HG02610 (cell line): ENCODE results near the gene BARX2.

Experiments
- ATAC-seq: cut with Tn5 transposase; IDR thresholded peaks from one replicate; pipeline ENCODE4 v1.9.1; 2021; ENCODE audit warnings: mild to moderate bottlenecking, moderate library complexity; ENCODE audit not compliant: unreplicated experiment

BARX2 gene

DNA sequence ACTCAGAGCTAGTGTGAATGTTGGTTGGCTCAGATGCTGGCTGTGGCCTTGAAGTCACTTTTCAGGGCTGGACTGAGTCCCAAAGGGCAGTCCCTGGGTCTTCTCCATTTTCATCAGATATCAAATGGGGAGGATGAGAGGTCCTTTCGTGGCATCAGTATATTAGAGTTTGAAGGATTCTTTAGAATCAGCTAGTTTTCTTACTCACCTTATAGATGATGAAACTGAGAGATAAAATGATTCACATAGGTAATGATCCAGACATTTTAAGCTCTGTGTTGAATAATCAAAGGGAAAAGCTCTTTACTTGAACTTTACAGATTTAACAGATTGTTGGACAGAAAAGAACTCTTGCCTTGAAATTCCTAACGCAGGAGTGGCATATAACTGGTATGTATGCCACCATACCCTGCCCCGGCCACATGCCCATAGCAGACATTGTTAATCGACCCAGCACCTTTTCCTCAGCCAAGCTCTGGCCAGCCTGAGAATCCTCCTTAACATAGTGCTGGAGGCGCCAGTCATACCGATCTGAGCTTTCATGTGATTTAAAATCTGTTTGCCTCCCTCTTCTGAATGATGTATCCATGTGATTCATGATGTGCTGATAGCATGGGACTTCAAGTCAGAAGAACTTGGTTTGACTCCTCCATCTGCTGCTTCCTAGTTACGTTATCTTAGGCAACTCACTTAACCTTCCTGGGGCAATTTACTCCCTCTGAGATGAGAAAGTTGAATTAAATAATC is 60.0 kb downstream of the BARX2 start:
- ATAC-seq: no peak

DNA sequence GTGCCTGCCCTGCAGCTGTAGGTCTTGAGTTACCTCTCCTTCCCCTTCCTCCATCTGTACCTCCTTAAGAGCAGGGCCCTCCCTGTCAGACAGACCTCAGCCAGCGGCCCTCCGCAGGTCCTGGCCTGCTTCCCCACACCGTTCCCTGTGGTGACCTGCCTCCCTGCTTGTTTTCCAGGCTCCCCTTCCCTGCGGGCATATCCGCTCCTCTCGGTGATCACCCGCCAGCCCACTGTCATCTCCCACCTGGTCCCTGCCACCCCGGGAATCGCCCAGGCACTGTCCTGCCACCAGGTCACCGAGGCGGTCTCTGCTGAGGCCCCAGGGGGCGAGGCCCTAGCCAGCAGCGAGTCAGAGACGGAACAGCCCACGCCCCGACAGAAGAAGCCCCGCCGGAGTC is 60.9 kb downstream of the BARX2 start:
- no peak for ATAC-seq

DNA sequence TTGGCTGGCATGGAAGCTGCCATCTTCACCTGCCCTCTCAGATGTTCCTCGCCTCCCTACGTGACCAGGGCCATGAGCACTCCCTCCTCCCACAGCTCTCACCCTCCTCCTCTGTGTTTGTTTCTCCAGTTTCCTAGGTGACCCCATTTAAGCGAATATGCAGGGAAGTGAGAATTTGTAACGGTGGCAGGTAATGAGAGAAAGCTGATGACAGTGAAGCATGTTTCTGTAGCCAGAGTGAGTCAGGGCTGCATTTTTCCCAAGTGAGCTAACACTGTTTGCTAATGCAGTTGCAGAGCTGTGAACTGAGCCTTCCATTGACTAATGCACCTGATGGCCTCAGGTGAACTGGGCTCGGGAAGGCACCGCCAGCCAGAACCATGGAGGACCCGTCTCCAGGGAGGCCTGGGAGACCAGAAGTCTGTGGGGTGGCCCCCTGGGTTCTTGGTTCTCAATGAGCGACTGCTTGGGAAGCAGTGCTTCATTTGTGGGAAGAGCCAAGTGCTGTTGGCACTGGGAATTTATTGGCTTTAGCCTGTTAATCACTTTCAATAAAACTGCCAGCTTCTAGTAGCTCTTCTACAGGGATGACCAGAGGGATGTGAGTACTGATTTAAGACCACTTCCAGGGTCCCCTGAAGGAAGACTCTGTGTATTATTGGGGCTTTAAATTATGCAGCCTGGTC is 64.5 kb downstream of the BARX2 start:
- no peak for ATAC-seq

DNA sequence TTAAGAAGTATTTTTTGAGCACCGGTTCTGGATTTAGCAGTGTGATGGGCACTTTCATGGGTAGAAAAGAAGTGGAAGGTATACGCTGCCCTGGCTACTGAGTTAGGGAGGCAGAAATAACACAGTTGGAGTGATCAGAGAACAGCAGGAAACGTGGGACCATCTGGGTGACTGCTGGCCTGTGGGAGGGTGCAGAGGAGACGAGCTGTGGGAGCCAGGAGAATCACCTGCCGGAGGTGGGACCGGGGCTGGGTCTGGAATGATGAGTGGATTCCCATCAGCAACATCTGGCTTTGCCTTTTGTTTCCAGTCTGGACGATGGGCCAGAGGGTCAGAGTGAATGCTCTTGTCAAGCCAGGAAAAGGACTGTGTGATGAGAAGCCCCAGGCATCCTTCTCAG is 66.5 kb downstream of the BARX2 start:
- ATAC-seq: no peak

DNA sequence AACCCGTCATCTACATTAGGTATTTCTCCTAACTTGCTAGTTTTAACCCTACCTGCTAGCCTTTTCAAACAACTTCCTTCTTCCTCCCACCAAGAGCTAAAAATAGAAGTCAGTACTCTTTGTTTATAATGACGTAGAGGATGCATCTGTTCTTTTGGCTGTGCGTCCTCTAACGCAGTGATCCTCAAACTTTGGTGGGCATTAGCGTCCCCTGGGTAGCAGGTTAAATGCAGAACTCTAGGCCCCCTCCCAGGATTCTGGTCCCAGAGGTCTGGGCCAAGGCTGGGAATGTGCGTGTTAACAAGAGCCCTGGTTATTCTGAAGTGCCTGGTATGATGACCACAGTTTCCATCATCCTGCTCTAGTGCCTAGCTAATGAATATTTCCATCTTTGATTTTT is 67.6 kb downstream of the BARX2 start:
- ATAC-seq: no peak

DNA sequence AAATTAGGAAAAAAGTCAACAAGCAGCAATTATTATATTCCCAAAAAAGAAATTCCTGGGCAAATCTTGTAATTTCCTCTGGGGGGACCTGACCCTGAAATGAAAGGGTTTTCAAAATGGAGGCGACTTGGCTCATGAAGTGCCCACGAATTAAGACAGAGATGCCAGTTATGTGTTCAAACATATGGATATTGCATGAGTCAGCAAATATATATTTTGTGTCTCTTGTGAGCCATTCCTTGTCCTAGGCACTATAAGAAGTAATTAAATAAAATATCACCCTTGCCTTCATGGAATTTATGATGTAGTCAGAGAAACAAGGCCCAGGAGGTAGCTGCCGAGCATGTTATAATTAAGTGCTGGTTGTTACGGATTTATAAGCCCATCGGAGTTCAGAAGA is 68.6 kb downstream of the BARX2 start:
- ATAC-seq: no peak

DNA sequence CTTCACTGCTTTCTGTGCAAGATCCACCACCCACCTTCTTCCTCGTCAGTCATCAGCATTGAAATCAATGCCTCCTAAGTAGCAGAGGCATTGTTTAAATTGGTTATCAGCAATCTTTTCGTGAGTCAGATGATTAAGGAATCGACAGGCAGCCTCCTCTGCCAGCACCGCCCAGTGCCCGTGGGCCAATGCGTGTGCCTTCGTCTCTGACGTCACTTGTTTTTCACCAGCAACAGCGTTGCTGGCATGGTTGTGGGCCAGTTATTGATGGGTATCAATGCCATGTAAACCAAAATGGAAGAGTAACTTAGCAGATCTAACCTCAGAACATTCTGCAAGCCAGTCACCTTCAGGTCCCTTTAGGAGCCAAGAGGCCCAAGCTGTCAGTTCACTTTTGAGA is 69.6 kb downstream of the BARX2 start:
- no peak for ATAC-seq

DNA sequence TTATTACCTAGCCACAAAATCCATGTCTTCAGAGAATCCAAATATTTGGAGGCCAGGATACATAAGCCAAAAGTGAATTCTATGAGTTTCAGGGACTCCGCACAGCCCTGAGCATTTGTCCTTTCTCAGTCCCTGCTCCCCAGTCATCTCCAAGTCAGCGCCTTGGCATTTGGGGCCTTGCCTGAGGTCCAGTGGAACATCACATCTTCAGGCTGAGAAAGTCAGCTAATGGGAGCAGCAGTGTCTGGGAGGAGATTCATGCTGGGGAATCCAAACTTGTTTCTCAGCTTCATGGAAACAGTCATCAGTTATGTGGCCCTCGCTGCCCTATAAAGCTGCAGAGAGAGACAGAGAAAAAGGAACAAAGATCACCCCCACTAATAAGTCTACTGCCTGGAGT is 70.9 kb downstream of the BARX2 start:
- no peak for ATAC-seq

DNA sequence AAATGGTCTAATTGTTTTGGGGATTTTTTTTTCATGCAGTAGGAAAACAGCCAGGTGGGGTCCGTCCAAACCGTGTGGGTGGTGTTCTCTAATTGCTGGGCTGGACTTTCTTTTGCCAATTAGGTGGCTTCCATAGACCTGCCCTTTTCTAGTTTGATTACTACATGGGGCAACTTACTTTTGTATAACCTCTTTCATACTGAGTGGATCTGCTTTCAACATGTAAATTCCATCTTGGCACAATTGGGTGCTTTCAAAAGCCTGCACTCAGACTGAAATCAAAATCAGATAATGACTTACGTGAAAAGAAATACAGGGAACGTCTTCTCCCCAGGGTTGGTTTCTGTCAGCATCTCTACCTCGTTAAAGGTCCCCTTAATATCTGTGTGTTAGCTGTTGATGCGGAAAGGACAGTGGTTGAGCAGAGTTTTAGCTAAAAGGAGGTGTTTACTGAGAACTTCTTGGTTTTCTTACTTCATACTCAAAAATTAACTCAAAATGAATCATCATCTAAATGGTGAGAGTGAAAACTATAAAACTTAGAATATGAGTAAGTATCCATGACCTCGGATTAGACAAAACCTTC is 72.1 kb downstream of the BARX2 start:
- ATAC-seq: no peak

DNA sequence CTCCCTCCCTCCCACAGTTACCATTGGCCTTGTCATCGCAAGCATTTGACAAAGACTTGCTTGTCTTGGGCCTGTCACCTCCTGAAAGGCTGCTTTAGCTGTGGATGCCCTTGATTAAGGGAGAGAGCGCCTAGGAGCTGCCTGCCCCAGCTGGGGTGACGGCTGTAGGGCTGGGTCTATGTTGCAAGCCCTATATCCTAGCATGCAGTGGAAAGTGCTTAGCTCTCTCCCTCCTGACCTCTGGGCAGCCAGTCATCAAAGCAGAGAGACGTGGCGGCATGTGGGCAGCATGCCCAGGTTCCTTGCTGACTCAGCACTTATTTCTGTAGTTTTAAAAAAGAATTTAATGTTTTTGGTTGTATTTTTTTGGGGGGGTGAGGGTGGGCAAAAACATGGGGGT is 75.9 kb downstream of the BARX2 start:
- ATAC-seq: no peak

DNA sequence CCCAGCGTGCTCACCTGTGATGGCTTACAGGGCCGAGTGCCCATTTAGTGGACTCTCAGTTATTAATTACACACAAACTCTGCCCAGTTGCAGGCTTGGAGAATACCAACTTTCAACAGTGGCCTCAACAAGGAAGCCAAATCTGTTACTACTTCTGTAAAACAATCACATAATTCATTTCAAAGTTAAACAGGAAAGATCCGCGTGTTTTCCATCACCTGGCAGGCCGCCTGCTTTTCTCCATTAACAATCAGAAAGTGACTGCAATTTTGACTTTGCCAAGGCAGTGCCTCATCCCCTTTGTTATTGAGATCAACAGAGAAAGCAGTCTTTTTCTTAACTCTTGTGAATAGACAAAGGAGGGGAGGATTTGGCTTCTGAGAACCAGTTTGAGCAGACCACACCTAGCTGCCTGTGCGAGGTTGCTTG is 77.7 kb downstream of the BARX2 start:
- no peak for ATAC-seq

DNA sequence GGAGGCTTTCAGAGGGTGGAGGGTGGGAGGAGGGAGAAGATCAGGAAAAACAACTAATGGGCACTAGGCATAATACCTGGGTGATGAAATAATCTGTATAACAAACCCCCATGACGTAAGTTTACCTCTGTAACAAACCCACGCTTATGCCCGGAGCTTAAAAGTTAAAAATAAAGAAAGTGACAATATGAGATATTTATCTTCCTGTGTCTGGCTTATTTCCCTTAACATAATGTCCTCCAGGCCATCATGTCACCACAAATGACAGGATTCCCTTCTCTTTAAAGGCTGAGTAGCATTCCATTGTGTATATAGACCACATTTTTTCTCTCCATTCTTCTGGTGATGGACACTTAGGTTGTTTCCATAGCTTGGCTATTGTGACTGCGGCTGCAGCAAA is 79.5 kb downstream of the BARX2 start:
- ATAC-seq: no peak

DNA sequence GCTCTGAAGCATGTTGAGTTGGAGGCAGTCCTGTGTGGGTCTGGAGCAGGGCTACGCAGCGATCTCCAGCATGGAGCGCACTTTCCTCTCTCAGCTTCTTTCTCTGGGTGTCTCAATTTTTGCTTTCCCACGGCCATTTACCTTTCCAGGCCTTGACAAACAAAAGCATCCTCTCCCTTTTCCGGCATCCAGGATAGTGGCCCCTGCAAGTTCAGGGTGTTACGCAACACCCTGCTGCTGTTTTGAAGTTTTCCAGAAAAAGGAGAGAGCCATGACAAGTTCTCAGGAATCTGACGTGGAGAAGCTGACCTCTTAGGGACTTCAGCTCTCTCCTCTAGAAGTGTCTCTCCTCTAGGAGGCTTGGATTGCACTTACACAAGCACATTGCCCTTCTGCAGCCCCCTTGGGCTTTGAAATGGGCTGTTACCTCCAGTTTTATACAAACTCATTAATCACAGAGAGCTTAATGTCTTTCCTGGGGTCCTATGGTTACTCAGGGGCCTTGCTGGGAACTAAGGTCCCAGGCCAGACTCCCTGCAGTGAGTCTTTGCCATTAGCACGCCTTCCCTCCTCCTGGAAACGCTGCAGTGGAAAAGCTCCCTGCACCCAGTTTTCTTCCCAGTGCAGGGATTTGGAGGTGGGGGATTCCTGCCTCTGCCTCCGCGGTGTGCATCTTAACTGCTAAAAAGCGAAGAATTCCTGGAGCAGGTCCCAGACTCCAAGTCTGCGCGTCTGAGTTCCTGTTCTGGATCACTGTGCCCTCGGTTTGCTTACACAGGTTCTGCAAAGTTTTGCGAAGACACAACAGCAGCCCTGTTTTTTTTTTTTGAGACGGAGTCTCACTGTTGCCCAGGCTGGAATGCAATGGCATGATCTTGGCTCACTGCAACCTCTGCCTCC is 80.4 kb downstream of the BARX2 start:
- ATAC-seq: no peak

DNA sequence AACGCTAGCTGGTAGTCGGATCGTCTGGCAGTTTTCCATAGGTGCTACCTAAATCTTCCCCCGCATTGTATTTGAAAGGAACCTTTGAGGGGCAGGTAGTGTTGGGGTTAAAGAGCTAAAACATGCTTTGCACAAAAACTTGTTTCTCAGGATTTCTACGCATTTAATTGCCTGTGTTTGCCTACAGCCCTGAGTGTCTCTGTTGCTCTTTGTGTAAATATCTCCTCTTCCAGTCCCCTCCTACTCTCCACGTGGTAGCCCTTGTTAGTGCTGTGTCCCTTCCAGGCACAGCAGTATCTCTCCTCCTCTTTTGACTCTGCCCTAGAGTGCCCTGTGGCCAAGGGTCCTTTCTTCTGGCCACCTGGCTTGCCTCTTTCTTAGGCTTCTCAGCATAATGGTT is 81.7 kb downstream of the BARX2 start:
- no peak for ATAC-seq

DNA sequence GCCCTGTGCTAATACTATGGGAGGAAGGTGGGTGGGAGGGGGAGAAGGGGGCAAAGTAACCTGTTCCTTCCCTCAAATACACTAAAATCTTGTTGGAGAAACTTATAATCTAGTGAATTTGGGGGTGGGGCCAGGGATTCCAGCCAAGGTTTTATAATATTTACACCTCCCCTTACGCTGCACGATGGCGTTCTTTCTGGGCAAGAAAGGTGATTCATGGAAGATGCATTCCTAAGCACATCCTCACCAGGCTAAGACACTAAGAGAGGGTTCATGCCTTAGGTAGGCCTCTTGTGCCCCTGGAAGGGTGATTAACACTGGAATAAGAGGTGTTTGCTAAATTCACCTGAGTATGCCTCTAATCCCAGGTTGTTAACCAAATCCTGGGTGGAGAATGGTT is 82.6 kb downstream of the BARX2 start:
- ATAC-seq: no peak

DNA sequence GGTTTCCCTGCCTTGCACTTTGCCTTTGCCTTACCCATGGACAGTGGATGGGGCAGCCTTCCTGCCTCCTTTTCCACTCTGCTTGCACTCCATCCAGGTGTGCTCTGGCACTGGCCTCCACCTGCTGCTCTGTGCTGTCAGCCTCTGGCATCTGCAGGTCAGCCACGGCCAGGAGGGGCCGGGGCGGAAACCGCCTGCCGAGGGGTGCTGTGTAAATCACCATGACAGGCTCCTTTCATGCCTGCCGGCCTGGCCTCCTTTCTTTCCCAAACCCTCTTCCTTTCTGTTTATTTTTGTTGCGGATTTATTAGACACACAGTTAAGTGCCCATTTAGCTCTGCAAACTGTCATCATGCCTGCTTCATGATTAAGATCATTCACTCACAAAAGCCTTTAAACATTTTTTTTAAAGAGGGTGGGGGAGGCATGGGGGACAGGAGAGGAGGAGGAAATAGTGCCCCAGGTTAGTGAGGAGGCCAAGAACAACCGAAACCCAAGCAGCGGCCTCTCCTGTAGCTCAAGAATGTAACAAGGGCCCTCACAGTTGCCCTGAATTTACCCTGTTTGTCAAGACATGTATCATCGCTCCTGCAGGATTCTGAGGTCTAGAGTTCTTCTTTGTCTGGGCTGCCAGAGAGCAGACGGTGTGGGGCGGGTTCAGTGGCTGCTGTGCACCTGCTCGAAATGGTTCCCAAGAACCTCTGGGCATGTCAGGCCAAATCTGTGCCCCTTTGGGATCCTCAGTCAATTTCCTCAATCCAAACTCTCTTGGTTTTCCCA is 83.3 kb downstream of the BARX2 start:
- ATAC-seq: no peak

DNA sequence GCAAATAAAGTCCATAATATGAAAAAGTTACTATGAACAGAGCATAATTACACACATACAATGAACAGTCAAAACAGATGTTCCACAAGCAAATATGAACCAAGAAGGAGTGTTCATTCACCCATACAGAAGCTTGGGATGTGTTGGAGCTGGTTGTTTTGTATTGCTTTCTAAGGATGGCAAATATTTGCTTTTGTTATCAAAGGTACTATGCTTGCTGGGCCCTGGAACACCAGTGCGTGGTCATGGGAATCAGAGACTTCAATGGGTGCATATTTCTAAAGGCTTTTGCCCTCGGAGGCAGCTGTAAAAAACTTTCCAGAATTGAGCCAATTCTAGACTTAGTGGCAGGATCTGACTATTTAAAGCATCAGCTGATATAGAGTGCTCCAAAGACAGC is 85.1 kb downstream of the BARX2 start:
- ATAC-seq: no peak

DNA sequence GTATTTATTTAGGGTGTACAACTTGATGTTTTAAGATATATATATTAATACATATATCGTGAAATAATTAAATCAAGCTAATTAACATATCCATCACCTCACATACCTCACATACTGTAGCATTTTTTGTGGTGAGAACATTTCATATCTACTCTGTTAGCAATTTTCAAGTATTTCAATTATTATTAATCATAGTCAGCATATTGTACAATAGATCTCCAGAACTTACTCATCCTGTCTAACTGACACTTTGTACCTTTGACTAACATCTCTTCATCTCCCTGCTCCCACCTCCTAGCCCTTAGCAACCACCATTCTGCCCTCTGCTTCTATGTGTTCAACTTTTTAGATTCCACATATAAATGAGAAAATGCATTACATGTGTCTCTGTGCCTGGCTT is 108.4 kb downstream of the BARX2 start:
- ATAC-seq: no peak

DNA sequence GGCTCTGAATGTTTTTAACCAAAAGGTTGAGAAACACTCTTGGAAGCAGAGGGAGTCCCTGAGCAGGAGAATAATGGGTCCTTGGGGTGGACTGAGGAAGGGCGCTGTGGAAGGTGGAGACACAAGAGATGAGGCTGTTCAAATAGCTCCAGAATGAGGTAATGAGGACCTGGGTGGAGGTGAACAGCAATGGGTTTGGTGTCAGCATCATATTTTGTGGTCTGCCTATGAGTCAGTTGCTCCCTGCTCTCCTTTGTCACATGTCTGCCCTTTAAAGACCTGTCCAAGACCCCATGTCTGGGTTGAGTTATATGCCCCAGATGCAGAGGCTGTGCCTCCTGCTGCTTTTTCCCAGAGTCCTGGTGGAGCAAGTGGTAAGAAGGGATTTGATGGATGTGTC is 113.6 kb downstream of the BARX2 start:
- no peak for ATAC-seq

DNA sequence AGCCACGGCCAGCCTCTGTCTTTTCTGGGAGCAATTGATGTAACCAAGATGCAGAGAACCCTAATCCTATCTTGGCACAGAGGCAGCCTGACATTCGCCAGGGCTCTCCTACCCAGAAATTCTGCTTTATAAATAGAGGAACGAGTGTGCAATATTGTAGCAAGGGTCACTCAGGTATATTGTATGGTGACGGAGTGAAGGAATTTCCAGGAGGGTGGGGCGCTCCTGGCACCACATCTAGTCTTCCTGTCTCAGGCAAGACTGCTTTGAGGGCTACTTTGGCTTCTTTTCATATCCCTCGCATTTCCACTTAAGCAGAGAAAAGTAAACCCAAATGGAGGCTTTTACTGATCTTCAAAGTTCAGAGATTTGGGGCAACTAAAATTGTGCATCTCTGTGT is 114.4 kb downstream of the BARX2 start:
- ATAC-seq: no peak

DNA sequence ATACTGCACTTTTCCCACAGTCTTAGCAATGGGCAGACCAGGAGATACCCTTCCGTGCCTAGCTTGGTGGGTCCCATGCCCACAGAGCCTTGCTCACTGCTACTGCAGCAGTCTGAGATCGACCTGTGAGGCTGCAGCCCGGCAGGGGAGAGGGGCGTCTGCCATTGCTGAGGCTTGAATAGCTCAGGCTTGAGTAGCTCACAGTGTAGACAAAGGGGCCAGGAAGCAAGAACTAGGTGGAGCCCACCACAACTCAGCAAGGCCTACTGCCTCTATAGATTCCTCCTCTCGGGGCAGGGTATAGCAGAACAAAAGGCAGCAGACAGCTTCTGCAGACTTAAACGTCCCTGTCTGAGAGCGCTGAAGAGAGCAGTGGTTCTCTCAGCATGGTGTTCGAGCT is 118.1 kb downstream of the BARX2 start:
- ATAC-seq: no peak
